HG02588 (cell line): ENCODE results near the gene SUOX.
A peak's percentile ranks its signal among the peaks of the same experiment; 100 is the strongest.
"Not testable (repeated sequence)": the region's sequence is repeated elsewhere in the genome, so short reads cannot be mapped to it uniquely, and the experiment has no call there.

Experiments
- ATAC-seq: cut with Tn5 transposase; IDR thresholded peaks from one replicate; pipeline ENCODE4 v1.9.1; 2021; ENCODE audit warnings: mild to moderate bottlenecking, moderate library complexity; ENCODE audit not compliant: unreplicated experiment

SUOX gene

DNA sequence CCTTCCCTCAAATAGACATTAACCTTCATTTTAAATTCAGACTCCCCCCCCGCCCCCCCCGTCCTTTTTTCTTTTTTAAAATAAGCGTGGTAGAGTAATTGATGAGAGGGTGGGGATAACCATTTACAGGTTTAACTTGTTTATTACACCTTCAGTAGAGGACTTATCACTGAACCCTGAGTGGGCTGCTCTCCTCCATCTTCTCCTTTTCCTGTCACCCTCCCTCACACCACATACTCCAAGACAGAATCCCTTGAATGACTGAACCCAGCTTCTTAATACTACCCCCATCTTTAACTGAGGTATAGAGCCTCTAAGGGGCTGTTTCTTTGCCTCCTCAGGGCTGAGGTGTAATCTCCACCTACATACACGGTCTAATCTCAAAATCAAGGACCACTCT is 20.1 kb downstream of the SUOX start:
- no peak for ATAC-seq

DNA sequence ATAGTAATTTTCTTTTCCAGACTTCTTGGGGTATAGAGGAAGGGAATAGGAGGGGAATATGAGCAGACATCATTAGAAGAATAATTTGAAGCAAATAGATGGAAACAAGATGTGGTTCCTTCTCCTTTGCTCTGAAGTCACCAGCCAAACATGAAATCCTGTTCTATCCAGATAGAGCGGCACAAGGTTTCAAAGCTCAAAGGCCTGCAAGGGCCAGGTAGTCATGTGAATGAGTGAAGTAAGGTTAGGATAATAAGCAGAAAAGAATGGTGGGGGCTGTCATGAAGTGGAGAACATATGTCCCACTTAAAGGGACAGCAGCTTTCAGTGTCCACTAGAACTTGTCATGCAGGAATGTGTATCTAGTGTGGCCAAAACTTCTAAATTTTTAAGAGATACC is 21.3 kb downstream of the SUOX start:
- no peak for ATAC-seq

DNA sequence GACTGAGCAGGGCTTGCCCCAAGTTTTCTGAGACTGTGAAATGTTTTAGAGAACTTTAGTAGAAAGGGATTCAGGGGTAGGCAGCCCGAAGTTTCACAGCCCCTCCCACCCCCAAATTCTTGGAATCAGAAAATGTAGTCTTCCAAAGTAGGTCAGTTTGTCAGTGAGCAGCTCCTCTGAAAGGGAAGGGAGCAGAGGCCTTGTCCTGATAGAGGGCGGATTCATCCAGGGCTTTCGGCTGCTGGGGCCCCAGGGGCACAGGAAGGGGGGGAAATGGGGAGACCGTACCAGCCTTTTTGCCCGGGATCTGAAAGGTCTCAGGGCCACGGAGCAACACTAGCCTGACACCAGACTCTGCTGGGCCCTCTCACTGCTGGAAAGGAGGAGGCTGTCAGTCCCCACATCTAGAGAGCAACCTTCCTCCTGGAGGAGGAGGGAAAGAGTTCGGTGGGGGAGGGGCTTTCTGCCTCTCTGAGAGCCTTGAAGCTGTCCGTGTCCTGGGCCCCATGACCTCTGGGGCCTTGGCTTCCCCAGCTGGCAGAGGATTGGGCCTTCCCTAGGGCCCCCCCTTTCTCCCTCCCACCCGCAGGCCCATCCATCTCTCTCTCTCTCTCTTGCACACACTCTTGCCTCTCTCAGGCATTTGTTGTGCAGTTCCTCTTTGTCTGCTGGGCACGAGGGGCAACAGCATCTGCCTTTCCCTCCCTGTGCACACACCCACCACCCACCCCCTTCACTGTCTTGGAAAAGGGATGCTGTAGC is 23.5 kb downstream of the SUOX start, which contains the start of gene IKZF4:
Gene IKZF4 (plus strand): TSS at position 621 of the 762 bp plus-strand sequence. CDS start 451 bp downstream, outside the sequence.
- no peak for ATAC-seq

DNA sequence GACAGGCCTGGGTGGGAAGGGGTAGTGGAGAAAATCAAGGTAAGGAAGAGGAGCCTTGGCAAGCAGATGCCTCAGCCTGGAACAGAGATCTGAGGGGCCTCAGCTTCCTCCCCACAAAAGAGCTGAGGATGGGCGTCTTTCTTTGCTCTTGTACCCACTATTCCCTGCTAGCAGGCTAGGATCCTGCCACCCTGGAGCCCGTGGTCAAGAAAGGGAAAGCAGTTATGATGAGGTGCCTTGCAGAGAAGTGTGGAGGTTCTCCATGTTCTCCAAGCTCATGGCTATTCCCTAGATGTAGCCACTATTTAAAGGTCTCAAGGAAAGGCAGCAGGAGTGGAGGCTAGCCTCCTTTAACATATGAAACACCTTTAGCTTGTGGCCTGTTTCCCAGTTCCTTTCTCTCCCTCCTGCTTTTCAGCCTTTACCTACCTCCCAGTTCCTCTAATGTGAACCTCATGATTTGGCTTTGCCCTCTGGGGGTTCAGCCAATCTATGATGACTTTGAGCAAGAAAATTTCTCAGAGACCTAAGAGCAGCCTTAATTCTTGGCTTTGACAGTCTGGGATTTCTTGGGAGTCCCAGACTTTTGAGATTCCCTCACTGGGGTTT is 24.9 kb downstream of the SUOX start:
- no peak for ATAC-seq

DNA sequence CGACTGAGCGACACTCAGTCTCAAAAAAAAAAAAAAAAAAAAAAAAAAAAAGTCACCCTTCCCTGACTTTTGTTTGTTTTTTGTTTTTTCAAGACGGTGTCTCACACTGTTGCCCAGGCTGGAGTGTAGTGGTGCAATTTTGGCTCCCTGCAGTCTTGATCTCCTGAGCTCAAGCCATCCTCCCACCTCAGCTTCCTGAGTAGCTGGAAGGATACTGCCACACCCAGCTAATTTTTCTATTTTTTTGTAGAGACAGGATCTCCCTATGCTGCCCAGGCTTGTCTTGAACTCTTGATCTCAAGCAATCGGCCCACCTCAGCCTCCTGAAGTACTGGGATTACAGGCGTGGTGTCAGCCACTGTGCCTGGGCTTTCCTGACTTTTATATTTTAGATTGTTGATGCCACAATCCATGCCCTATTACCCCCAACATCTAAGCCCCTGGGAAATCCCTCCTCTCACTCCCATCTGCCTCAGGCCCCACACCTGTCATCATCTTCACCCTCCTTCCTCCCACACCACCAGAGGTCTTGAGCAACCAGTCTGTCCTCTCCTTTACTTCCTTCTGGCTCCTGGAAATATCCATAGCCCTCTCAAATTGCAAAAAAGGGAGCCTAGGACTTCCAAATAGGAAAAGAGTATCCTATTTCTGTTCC is 31.6 kb downstream of the SUOX start:
- ATAC-seq = no peak

DNA sequence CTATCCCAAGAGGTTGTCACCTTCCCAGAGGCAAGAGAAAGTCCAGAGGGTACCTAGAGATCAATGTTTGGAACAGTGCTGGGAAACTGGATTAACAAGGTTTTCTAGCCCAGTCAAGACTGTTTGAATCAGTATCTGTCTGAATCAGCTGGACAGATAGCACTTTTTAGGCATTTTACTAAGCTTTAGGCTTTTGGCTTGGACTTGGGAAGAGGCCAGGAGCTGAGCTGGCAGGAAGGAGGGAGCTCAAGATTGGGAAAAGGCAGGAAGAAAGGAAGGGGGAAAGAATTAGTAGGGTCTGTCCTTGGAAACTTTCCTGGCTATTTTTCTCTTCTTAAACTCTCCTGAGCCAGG is 32.1 kb downstream of the SUOX start:
- ATAC-seq = no peak

DNA sequence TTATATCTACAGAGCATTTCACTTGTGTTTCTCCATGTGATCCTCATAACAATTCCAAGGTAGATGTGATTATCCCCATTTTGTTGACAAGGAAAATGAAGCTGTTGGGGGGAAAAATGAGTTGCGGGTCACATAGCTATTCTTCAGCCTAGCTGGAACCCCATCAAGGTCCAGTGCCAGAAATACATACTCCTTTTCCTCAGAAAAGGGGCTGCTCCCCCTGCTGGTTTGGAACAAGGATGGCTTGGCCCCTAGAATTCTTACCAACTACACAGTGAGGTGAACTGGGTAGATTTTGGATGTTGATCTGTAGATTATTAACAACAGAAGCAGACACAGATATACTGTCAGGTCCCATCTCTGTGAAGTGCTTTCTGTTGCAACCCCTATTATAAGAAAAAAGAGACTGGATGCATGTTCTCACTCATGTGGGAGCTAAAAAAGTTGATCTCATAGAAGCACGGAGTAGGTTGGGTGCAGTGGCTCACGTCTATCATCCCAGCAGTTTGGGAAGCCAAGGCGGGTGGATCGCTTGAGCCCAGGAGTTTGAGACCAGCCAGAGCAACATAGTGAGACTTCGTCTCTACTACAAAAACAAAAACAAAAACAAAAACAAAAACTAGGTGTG is 32.7 kb downstream of the SUOX start:
- ATAC-seq = no peak

DNA sequence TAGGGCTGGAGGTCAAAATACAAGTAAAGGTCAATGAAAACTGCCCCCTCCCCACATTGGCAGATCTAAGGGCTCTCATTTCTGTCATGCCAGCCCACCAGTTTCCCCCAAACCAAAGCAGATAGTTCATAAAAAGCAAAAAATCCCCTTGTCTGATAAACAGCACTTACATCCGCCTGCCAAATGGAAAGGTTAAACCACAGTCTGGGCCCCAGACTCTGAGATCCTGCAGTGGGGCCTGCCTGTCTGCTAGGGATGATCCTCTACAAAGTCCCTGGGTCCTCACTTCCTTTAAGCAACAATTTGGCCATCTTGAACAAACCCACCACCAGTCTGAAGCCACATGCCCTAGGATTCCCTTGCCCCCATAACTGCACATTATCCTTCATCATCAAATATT is 34.9 kb downstream of the SUOX start:
- ATAC-seq = no peak

DNA sequence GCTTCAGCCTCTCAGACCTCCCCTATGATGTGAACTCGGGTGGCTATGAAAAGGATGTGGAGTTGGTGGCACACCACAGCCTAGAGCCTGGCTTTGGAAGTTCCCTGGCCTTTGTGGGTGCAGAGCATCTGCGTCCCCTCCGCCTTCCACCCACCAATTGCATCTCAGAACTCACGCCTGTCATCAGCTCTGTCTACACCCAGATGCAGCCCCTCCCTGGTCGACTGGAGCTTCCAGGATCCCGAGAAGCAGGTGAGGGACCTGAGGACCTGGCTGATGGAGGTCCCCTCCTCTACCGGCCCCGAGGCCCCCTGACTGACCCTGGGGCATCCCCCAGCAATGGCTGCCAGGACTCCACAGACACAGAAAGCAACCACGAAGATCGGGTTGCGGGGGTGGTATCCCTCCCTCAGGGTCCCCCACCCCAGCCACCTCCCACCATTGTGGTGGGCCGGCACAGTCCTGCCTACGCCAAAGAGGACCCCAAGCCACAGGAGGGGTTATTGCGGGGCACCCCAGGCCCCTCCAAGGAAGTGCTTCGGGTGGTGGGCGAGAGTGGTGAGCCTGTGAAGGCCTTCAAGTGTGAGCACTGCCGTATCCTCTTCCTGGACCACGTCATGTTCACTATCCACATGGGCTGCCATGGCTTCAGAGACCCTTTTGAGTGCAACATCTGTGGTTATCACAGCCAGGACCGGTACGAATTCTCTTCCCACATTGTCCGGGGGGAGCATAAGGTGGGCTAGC is 37.7 kb downstream of the SUOX start:
- ATAC-seq = no peak

DNA sequence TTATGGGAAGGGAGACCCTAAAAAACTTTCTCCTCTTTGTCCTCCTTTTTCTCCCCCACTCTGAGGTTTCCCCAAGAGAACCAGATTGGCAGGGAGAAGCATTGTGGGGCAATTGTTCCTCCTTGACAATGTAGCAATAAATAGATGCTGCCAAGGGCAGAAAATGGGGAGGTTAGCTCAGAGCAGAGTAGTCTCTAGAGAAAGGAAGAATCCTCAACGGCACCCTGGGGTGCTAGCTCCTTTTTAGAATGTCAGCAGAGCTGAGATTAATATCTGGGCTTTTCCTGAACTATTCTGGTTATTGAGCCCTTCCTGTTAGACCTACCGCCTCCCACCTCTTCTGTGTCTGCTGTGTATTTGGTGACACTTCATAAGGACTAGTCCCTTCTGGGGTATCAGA is 40.1 kb downstream of the SUOX start:
- ATAC-seq = no peak

DNA sequence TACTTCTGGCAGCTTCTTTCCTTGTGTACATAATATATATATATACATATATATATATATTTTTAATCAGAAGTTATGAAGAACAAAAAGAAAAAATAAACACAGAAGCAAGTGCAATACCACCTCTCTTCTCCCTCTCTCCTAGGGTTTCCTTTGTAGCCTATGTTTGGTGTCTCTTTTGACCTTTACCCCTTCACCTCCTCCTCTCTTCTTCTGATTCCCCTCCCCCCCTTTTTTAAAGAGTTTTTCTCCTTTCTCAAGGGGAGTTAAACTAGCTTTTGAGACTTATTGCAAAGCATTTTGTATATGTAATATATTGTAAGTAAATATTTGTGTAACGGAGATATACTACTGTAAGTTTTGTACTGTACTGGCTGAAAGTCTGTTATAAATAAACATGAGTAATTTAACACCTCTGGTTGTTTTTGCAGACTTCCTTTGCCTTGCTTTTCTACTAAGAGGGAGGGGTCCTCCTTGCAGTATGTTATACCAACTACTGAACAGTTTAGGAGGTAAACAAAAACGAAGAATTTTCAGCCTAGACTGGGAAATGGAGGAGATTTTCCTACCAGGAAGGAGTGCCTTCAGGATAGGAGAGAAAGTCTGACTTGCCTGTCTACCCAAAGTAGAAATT is 41.1 kb downstream of the SUOX start:
- ATAC-seq = no peak

DNA sequence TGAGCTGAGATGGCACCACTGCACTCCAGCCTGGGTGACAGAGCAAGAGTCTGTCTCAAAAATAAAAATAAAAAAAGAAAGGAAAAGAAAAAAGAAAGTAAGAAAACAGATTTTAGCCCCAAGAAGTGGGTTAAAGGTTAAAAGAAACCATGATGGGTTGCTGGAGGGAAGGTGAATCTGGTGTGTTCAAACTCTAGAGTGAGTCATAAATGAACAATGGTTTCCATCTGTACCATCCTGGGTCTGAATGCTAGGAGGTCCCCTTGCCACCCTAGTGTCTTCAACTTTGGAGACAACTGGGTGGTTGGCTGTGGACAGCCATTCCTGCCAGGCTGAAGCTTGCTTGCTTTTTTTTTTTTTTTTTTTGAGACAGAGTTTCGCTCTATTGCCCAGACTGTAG is 43.1 kb downstream of the SUOX start:
- no peak for ATAC-seq

DNA sequence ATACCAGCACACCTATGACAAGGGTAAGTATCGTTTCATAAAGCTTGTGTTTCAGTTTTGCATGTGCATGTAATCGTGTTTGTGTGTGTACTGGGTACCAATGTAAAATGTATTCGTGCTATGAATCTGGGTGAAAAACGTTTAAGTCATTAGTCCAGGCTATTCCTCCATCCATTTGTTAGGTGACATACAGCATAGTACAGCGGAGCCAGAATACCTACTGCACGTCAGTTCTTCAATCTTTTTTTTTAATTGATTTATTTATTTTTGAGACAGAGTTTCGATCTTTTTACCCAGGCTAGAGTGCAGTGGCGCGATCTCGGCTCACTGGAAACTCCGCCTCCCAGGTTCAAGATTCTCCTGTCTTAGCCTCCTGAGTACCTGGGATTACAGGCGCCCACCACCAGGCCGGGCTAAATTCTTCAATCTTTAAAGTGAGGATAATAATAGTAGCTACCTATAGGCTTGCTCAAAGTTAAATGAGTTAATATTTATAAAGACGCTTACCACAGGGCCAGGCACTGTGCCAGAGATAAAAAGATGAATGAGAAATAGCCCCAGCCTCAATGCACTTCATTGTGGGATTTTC is 44.0 kb downstream of the SUOX start:
- ATAC-seq = no peak

DNA sequence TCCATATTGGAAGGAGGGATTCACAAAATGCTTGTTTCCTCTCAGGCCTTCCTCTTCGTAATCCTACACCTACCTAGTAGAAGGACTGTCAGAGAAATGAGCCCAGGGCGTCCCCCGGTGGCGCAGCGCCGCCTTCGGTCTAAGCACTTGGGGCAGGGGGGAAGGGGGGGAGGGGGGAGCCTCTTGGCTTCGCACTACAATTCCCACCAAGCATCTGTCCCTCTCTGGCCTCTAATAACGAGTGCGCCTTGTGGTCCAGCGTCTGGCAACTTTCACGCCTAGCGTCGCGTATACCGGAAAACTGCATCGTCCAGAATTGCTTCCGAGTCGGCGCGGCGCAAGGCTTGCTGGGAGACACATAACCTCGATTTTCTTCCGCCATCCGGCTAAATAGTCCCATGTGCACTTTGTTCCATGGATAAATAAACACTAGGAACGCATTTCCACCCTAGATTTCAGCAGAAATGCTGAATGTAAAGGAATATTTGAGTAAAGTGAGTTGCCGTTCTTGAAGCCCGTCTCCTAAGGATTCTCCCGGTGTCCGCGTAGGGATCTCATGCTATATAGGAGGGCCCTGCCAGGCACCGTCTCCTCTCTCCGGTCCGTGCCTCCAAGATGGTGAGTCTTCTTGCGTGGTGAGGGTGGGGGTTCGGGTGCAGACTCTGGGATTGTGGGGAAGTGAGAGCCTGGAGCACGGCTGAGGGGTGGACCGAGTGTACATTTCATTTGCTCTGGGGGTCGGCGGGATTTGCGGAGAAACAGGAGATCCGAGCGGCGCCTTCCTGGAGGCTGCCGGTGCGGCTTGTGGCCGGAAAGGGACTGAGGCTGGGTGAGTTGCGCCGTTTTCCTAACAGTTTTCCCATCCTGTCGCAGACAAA is 44.7 kb downstream of the SUOX start, which contains the start of gene RPS26:
Gene RPS26 (plus strand): TSS at position 367 of the 878 bp plus-strand sequence. CDS start 249 bp downstream, at position 616.
- ATAC-seq = peak; percentile 92

DNA sequence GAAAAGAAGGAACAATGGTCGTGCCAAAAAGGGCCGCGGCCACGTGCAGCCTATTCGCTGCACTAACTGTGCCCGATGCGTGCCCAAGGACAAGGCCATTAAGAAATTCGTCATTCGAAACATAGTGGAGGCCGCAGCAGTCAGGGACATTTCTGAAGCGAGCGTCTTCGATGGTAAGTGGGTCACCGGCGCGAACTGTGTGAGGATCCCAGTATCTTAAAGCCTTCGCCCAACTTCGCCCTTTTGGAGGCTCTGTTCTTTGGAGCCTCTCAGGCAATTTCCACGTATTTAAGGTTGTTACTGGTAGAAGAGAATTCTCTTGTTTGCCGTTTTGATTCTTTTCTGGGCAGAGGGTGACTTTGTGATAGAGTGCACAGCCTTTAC is 45.3 kb downstream of the SUOX start:
- not testable (repeated sequence) for ATAC-seq

DNA sequence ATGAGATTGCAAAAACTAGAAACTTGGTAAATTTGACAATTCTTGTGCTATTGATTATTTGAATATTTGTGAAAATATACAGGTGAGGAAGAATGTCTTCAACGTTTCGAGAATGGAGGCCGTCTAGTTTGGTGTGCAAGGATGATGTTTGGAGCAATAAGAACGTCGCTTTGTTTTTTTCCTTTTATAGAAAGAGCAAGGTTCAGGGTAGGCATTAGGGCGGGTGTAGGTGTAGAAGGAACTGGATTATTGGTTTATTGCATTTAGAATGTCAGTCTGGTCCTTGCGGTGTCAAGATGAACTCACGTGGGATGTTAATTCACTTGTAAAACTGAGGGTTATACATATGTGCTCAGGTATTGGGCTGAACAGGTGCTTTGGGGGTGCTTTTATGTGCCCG is 45.8 kb downstream of the SUOX start:
- ATAC-seq = no peak

DNA sequence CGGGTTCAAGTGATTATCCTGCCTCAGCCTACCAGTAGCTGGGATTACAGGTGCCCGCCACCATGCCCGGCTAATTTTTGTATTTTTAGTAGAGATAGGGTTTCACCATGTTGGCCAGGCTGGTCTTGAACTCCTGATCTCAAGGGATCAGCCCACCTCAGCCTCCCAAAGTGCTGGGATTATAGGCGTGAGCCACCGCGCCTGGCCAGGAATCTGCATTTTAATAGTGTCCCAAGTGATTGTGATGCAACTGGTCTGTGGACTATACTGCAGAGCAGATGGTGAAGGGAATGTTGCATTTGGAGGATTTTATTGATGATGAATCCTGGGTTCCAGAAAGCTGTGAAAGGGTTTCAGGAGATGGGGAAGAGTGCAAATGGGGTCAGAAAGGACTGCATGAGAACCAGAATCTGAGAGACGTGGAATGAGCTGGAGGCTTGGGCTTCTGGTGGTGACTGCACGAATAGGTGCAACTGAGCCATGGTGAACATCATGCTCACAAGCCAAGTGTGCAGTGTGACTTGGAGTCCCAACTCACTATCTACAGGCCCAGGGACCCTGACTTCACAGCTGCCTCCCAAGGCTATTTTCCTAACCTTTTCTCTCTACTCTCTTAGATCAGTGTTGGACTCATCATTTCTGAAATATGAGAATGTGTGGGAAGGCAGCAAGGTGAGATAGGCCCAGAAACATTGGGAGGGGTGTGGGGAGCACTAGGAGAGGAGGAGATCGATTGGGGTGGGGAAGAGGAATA is 49.1 kb downstream of the SUOX start:
- ATAC-seq = no peak

DNA sequence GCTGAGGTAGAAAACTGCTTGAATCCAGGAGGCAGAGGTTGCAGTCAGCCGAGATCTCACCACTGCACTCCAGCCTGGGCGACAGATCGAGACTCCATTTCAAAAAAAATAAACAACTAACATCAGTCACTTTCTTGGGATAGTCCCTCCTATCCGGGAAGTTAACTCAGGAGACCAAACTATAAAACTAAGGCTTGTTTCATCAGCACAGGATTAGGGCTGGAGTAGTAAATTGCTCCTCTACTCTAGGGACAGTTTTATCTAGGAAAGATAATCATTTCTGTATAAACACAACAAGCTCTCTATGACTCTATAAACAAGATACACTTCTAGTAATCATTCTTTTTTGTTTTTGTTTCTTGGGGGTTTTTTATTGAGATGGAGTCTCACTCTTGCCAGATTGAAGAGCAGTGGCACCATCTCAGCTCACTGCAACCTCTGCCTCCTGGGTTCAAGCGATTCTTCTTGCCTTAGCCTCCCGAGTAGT is 56.4 kb downstream of the SUOX start:
- no peak for ATAC-seq
